OCI-M2 (cell line): ENCODE data around the gene FAM221B.
A peak's percentile ranks its signal among the peaks of the same experiment; 100 is the strongest.

ENCODE experiments used
- DNase-seq: peaks from one replicate; lab custom pipeline; 2025; ENCODE audit not compliant: unreplicated experiment; lab: John Stamatoyannopoulos, UW

The FAM221B gene

DNA sequence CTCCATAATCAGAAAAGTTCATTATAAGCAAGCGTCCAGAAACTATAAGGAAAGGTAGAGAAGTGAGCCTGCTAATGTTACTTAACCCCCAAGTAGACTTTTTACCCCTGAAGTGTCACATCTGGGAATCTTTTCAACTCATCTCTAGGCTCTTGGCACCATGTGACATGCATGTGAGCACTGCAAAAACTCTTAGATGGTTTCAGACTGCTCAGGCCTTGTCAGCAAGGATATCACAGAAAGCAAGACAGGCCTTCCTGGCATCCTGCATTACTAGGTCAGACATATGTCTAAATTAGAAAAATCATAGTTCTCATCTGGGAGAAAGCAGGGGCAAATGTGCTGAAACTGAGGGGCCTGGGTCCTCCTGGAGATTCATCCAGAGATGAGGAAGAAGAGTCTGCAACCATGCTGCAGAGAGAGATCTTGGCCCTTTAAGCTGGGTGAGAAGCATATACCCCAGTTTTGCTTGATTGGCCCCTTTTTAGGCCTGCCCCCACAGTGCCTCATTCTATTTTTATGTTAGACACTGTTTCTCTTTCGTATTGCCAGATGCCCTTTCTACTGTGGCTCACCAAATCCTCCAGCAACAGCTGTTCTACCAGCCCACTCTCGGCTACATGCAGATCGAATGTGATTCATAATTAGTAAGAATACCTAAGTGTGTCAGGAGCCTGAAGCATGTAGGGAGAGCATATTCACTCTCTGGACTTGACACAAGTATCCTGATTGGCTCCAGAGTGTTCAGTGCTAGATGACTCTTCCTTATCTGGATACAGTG is 19.4 kb upstream of the FAM221B start:
- no peak for DNase-seq

DNA sequence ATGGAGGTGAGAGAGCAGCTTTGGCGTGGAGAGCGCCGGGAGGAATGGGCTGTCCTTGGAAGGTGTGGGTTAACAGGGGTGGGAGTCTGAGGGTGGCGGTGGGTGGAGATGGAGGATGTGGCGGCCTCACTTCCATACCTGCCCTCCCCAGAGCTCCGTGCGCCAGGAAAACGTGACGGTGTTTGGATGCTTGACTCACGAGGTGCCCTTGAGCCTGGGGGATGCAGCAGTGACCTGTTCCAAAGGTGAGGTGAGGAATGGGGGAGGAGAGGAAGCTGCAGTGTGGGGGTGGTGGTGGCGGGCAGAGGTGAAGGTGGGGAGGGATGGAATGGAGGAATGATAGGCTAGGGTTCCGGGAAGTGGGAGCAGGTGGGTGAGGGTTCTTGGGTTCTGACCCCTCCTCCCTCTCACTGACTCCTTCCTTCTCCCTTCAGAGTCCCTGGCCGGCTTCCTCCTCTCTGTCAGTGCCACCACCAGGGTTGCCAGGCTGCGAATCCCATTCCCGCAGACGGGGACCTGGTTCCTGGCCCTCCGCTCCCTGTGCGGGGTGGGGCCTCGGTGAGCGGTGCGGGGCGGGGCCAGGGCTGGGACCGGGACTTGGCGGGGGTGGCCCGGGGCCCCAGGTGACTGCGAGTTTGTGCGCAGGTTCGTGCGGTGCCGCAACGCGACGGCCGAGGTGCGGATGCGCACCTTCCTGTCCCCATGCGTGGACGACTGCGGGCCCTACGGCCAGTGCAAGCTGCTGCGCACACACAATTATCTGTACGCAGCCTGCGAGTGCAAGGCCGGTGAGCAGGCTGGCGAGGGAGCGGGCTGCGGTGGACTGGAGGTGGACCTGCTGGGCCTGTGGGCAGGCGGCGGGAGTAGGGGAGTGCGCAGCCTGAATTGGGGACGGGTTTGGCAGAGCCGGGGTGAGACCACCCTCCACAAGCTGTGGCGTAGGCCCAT is 17.6 kb upstream of the FAM221B start:
- DNase-seq = no peak

DNA sequence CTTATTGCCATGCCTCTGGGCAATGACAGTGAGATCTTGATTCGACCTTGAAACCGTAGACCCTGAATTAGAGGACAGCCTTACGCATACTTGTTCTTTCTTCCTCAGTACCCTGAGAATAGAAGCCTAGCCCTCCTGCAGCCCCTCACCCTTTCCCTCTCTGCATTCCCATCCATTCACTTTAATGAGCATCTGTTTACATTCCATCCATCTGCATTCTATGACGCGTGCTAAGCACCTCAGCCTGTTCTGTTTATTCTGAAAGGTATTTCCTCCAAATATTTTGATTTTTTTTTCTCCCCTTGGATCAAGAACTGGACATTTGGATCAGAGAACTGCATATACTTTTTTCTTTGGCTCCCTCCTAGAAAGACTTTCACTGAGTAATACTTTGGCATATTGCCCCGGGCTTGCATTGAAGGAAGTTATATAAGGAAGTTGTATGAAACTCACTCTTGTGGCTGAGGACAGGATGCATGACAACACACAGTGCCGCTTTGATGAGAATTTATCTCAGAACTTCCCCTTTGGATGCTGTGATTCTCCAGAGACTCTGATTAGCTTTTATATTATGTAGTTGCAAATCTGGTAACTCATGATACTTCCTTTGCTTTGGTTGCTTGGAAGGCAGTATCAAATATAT is 16.2 kb upstream of the FAM221B start:
- no peak for DNase-seq

DNA sequence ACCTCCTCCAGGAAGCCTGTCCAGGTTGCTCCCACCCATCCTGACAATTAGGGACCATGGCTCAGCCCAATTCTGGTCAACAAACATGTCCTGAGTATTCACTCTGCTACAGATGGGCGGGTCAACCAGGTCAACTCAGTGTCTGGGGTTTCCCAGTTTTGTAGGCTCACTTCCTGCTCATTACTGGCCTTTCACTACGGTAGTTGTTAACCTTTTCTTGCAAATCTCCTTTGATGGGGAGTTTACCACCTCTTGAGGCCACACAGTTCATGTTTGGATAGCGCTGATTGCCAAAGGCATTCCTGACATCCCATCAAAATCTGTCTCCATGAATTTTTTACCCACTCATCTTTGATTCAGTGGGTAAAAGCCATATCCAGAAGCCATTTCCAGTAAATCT is 14.3 kb upstream of the FAM221B start:
- DNase-seq = no peak

DNA sequence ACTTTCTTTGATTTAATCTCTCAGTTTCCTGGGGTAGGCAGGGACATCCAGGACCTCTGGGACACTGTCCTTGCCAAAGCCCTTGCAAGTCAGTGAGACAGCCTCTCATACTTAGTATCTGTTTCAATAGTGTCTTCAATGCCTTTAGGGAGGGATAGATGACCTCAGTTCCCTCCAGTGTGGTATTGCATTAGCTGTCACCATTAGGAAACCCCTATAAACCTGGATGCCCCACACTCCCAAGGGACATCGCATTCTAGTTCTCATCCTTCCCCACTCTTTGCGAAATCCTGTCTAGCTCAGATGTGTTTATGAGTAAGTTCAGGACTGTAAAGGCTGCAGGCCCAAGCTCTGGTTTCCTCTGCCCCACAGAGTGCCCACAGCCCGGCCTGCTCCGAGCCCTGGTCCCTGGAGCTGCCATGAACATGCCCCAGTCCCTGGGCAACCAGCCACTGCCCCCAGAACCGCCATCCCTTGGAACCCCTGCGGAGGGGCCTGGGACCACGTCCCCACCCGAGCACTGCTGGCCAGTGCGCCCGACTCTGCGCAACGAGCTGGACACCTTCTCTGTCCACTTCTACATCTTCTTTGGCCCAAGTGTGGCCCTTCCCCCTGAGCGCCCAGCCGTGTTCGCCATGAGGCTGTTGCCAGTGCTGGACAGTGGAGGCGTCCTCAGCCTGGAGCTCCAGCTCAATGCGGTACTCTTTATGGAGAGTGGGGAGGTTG is 13.7 kb upstream of the FAM221B start:
- DNase-seq = no peak

DNA sequence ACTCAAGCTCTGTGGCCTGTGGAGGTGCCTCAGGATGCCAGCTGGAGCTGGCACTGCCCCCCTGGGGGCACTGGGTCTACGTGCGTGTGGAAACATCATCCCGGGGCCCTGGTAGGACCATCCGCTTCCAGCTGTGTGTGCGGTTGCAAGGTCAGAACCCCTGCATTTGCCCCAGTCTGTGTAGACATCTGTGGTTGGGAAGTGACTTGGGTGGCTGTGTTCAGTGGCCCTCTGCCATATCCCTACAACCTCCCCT is 13.0 kb upstream of the FAM221B start:
- DNase-seq = no peak

DNA sequence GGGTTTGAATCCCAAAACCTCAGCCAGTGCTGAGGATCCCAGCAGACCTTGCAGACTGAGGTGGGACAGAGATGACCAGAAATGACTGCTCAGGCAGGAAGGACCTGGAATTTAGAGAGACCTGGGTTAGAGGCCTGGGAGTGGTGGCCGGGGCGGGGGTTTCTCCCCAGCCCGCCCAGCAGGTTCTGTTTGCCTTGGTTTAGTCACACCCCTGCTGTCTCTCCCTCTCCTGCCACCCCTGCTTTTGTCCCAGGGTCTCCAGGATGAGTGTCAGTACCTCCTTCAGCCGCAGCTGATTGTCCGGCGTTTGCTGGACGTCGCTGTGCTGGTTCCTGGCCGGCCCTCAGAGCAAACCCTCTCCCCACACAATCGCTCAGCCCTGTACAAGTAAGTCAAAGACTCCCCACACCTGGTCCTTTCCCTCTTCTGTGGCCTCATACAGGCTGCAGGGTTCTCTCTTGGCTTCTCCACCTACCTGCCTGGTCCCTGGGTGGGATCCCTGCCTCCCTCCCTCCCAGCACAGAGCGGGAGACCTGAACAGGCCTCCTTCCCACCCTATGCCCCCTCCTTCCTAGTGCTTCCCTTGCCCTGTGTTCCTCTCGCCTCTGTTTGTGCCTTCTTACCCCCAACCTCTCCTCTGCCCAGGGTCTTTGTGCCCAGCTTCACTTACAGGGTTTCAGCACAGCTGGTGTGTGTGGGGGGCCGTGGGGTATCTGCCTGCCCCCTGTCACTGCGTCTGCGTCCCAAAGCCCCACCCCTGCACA is 12.5 kb upstream of the FAM221B start:
- DNase-seq = no peak

DNA sequence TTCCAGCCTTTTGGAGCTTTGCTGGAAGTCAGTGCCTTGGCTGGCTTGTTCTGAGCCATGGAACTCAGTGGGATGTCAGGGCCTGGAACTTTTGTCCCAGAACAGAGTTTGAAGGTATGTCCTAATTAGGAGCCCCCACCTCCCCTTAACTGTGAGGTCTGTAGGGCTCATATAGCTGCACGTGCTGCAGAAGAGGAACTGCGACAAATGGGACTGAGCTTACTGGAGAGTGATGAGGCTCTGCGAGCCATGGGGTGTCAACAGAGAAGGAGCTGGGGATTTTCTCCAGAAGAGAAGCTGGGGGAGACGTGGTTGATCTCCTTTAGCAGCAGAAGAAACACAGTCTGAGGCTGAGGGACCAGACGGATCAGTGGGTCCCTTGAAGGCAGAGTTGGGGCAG is 11.4 kb upstream of the FAM221B start:
- DNase-seq = no peak

DNA sequence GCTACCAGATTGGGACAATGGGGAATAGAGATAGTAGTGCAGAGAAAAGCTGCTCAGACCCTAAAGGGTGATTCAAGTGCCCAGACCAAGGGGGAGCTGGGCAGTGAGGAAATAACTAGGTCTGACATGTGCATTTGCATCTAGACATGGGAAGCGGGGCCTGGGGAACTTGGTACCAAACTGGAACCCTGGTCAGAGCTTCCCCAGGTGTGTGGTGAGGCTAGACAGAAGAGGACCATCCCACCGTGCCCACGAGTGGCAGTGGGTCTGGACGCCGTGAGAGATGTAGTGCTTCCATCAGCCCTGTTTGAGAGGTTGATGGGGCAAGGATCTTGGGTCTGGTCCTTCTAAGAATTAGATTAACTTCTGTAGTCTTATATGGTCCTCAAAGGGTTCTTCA is 8.1 kb upstream of the FAM221B start:
- DNase-seq = no peak

DNA sequence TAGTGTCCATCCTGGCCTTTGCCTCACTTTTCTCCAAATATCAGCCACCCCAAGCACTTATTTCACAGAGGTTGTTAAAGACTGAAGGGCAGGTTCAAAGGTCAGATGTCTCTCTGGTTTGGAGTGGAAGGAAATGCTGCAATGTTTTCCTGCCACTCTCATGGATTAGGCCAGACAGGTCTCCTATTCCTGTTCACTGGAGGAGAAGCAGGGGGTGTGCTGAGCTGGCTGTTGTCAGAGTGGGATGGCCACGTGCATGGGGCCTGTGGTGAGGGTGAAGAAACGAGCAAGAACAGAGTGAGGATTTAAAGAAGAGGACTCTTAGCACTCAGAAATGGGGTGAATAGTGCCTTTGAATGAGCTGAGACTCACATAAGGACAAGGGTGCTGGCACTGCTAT is 7.2 kb upstream of the FAM221B start:
- no peak for DNase-seq

DNA sequence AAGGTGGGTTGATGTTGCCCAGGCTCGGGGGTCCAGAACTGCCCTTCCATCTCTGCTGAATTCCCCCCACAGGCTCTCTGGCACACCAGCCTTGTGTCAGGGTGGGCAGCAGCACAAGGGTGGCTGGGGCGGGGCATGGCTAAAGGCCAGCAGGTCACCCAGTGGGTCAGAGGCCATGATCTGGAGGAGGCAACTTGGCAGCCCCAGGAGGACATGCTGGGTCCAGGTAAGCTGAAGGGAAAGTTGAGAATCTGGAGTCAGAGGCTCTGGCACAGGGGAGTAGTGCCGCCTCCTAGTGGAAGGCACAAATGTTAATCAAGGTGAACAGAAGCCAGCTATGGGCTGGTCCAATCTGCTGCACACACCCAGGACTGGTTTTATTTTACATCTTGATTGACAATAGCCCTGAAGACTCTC is 6.7 kb upstream of the FAM221B start:
- DNase-seq = no peak

DNA sequence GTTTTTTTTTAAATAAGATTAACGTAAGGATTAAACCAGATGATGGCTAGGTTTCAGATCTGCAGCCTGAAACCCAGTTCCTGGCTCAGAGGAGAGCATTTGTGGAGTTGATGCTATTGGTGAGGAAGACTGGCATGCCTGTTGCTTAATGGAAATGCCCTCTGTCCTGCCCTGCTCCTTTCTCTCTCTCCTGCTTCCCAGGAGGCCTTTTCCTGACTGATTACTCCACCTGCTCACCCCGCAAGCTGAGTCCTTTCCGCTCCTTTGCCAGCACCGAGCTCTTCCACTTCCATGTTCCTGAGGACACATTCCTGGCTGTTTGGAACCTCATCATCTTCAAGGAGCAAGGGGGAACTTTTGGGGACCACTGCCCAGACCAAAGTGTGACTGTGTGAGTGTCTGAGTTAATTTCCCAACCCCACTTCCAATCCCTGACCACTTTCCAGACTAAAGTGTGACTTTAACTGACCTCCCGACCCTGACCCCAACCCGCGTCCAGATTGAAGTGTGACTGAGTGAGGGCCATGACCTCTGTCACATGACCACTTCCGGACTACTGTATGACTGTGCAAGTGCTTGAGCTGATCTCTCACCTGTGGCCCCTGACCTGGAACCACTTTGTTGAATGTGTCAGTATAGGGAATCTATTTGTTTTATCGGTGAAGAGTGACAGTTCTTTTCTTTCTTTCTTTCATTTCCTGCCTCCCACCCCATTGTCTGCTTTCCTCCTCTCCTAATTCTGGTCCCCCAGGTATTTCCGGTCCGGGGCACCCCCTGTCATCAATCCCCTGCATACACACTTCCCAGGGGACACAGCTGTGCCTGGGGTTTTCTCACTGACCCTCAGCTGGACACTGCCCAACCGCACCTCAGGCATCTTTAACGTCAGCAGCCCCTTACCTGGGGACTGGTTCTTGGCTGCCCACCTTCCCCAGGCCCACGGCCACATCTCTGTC is 6.0 kb upstream of the FAM221B start:
- no peak for DNase-seq

DNA sequence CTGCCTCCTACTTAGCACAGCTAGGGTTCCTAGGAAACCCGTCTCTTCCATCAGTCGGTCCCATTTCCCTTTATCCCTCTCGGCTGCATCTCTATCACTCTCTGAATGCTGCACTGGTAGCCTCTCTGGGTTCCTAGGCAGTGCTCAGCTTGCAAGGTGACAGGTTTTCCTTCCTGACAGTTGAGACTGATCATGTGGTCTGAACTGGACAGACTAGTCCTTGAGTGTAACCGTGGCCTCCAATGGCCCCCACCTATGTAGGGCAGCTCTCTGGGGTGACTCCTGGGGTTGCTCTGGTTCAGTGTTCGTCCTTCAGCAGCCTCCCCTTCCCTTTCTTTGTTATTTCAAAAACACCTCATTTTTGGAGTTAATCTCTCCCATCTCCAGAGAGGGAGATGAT is 4.3 kb upstream of the FAM221B start:
- no peak for DNase-seq

DNA sequence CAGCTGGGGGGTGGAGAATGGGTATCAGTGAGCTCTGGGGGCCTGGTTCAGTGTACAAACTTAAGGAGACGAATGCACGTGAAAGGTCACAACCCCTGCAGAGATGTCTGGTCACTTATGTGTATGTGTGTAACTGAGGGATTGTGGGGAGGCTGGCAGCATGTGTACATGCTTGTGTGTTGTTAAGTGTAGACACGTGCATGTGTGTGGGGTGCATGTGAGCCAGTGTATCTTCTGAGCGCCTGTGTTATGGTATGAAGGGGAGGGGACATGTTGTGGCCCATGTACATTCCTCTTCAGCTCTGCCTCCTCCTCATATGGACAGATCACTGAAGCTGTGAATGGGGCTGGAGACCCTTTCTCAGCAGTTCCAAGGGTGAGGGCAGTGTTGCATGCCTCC is 2.5 kb upstream of the FAM221B start:
- DNase-seq = no peak

DNA sequence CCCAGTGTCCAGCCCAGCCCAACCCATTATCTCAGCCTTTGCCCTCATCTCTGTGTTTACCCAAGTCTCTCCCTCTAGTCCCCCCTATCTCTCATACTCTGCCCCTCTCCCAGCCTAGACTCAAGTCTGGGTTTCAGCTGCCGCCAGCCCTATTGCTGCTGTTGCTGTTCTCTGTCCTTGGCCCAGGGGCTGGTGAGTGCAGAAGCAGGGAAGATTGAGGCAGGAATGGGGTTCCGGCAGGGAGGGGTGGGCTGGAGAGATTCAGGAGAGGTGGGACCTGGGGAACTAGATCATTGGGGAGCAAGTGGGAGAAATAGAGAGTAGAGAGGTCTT is 1.2 kb upstream of the FAM221B start:
- DNase-seq = no peak

DNA sequence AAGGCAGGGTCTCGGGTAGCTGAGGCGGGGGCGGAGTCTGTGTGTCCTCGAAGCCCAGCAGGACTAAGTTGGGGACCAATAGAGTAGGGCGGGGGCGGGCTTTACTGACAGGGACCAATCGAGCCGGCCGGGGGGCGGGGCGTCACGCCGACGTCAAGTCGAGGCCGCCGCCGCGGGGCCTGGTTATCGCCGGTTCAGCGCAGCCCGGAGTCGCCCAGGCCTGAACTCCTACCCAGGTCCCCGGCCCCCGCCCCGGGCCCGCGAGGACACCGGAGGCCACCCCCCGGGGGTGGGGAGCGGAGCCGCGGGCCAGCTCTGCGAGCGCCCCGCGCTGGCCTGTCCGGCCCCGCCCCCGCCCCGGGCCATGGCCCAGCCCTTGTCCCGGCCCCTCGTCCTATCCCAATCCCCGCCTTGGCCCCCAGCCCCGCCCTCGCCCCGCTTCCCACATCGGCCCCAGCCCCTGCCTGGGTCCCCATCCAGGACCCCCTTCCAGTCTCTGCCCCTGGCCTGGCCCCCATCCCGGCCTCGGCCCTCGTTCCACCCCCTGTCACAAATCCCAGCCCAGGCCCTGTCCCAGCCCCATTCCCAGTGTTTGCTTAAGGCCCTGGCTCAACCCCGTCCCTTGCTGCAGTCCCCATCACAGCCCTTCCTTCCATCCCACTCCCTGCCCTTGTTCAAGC is 692 bp upstream of the FAM221B start, which contains the start of gene TMEM8B:
TMEM8B (plus strand) TSS at position 145 of the 680 bp plus-strand sequence; CDS start at position 365, 220 bp downstream.
- peak; percentile 13 for DNase-seq

DNA sequence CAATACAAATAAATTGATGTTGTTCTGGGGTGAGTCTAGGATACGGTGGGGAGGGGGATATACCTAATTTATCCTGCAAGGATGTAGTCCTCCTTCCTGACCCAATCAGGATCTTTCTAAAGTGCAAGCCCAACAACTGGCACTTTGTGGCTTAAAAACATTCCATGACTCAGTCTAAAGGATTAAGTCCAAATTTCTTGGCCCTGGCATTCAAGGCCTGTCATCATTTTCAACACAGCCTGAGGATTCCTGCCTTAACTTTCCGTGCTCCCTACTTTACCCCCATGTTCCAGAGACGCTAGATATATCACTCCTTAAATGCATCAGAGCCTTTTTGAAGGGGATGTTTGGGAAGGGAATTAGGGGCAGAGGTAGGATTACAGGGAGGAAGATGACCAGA is 1.0 kb downstream of the FAM221B start:
- no peak for DNase-seq

DNA sequence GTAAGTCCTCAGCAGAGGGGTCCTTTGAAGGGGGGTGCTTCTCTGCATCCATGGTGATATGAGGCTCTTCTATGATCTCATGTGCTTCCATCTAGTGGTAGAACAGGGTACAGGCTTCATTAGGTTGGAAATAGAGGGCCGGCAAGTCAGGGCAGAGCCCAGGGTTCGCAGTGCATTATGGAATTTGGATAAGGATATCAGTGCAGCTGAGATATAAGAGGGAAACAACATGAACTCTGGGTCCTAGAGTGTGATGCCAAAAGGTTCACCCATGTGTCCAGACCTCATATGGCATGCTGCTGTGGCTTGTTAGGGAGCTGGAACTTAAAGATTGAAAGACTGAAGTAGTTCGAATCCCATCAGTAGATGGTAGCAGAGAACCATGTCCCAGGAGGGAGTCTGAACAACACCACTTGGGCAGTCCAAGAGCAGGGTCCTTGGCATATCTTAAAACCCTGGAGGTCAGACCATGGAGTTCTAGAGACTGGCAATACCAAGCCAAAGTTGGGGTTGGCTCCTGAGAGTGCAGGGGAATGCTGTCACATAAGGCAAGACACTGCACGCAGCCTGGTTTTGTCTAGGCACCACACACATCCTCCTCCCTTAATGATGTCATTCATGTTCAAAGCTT is 2.3 kb downstream of the FAM221B start:
- no peak for DNase-seq
